RWPE2 (cell line): ENCODE measurements around the gene ZBTB34.

Source experiments
- ATAC-seq: fragments of 200-7000 bp; cut with Tn5 transposase; 3 replicates; pipeline ENCODE4 v1.9.1; 2021; ENCODE audit warnings: low read depth
- DNase-seq: peaks from one replicate; pipeline ENCODE4 v3.0.0-alpha.2; 2020; ENCODE audit warnings: low spot score
- H3K27ac ChIP-seq: fragments of 450-650 bp; 2 replicates; pipeline ENCODE4 v1.5.1; 2017; ENCODE audit warnings: mild to moderate bottlenecking; ENCODE audit not compliant: poor library complexity, severe bottlenecking
- H3K27me3 ChIP-seq: fragments of 250-450 bp; sonication (Bioruptor Pico); 2 replicates; pipeline ENCODE4 v1.5.1; 2021; ENCODE audit warnings: mild to moderate bottlenecking, moderate library complexity; ENCODE audit not compliant: insufficient read depth, poor library complexity, severe bottlenecking
- H3K36me3 ChIP-seq: fragments of 250-450 bp; sonication (Bioruptor Pico); 2 replicates; pipeline ENCODE4 v1.5.1; 2020; ENCODE audit warnings: low read depth, mild to moderate bottlenecking, moderate library complexity
- H3K4me1 ChIP-seq: fragments of 250-450 bp; sonication (Bioruptor Pico); 2 replicates; pipeline ENCODE4 v1.5.1; 2021; ENCODE audit warnings: mild to moderate bottlenecking, moderate library complexity; ENCODE audit not compliant: insufficient read depth, poor library complexity, severe bottlenecking
- H3K4me3 ChIP-seq: fragments of 250-450 bp; sonication (Bioruptor Pico); 2 replicates; pipeline ENCODE4 v1.5.1; 2021; ENCODE audit warnings: mild to moderate bottlenecking, moderate library complexity; ENCODE audit not compliant: severe bottlenecking
- H3K9me3 ChIP-seq: fragments of 250-450 bp; sonication (Bioruptor Pico); 2 replicates; pipeline ENCODE4 v1.5.1; 2021; ENCODE audit warnings: mild to moderate bottlenecking, moderate library complexity; ENCODE audit not compliant: severe bottlenecking
- TF ChIP-seq, protein P1 (sequence below): fragments of 450-650 bp; IDR thresholded peaks from one replicate; pipeline ENCODE4 v1.5.1; 2017; ENCODE audit warnings: mild to moderate bottlenecking, moderate library complexity; ENCODE audit not compliant: poor library complexity, severe bottlenecking

ZBTB34 gene

DNA sequence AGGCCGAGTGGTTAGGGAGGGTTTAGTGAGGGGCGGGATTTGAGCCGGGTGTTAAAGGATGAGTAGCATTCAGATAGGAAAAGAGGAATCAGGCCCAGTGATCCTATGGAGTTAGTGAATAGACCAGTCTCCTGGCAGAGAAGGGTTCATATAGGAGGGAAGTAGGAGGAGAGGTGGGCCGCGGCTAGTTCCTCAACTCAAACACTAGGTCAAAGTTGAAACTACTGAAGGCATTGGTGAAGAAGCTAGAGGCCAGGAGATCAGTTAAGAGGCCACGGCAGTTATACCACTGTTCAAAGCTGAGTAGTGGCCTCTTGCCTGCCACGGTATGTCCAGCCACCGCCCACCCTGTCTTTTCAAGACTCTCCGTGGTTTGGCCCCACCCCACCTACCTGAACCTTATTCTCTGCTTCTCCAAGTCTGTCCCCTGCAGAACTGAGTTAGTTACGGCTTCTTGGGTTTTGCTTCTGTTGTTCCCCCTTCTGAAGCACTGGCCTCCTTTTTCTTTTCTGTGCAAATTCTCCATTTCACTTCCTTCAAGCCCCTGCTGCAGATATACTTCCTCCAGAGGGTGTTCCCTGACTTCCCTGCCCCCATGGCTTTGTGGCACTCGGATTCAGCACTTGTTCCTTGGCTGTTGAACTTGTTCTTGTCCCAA, 1.8 kb downstream of the ZBTB34 start:
- H3K27ac ChIP-seq, result peak overlapping the region; percentile 50
- ATAC-seq (no peak), DNase-seq (no peak)
- TF ChIP-seq, protein P1, sequence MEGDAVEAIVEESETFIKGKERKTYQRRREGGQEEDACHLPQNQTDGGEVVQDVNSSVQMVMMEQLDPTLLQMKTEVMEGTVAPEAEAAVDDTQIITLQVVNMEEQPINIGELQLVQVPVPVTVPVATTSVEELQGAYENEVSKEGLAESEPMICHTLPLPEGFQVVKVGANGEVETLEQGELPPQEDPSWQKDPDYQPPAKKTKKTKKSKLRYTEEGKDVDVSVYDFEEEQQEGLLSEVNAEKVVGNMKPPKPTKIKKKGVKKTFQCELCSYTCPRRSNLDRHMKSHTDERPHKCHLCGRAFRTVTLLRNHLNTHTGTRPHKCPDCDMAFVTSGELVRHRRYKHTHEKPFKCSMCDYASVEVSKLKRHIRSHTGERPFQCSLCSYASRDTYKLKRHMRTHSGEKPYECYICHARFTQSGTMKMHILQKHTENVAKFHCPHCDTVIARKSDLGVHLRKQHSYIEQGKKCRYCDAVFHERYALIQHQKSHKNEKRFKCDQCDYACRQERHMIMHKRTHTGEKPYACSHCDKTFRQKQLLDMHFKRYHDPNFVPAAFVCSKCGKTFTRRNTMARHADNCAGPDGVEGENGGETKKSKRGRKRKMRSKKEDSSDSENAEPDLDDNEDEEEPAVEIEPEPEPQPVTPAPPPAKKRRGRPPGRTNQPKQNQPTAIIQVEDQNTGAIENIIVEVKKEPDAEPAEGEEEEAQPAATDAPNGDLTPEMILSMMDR, result no peak
- no peaks in the 10 kb centered on the region for H3K9me3 ChIP-seq
- no peaks in the 10 kb centered on the region for H3K27me3 ChIP-seq
- peaks cover 35% of the 10 kb centered on the region for H3K36me3 ChIP-seq
- H3K4me3 ChIP-seq, result peak overlapping the region; percentile 99
- H3K4me1 ChIP-seq, result peaks cover 3% of the 10 kb centered on the region

DNA sequence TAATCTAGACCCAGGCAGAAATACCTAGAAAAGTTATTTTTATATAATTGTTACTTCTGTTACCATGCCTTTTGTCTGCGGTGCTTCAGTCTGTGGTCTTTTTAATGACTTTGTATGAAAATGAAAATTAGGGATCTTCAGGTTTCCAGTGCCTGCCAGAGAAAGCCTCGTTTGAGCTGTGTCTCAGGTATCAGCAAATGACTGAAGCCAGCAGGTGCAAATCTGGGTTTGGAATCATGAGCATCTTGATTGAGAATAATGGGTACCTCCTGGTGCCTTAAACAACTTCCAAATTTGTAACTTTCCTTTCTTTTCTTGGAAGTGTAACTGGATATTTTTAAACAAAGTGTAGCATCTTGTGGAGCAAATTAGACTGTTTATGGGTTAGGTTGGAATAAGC, 4.3 kb downstream of the ZBTB34 start:
- H3K27me3 ChIP-seq, result no peaks in the 10 kb centered on the region
- peaks cover 44% of the 10 kb centered on the region for H3K36me3 ChIP-seq
- H3K4me1 ChIP-seq, result peaks cover 3% of the 10 kb centered on the region
- ATAC-seq (no peak), DNase-seq (no peak)
- no peak overlapping the region for H3K27ac ChIP-seq
- H3K9me3 ChIP-seq, result no peaks in the 10 kb centered on the region
- TF ChIP-seq, protein P1, result no peak
- H3K4me3 ChIP-seq, result no peak overlapping the region

DNA sequence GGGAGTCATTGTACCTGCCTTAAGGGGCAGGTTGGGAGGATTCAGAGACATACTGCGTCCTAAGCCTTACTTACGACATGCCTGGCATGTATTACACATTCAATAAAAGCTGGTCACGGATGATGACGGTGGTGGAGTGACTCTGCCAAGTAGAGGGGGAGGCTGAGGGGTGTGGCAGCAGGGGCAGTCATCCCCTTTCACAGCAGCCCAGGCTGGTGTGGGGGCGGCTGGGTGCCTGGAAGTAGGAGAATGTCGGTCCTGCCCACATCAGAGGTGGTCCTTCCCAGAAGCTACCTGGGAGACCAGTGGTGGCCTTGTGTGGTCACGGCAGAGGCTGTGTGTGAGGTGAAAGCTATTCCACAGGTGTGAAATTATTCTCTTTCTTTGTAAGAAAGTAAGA, 8.9 kb downstream of the ZBTB34 start:
- TF ChIP-seq, protein P1, result no peak
- H3K36me3 ChIP-seq, result peaks cover 35% of the 10 kb centered on the region
- H3K9me3 ChIP-seq, result no peaks in the 10 kb centered on the region
- H3K27me3 ChIP-seq, result no peaks in the 10 kb centered on the region
- H3K4me1 ChIP-seq, result no peaks in the 10 kb centered on the region
- DNase-seq (no peak), ATAC-seq (peak; percentile 40; the same call in 2 of the 3 replicates)
- no peak overlapping the region for H3K27ac ChIP-seq
- no peak overlapping the region for H3K4me3 ChIP-seq

DNA sequence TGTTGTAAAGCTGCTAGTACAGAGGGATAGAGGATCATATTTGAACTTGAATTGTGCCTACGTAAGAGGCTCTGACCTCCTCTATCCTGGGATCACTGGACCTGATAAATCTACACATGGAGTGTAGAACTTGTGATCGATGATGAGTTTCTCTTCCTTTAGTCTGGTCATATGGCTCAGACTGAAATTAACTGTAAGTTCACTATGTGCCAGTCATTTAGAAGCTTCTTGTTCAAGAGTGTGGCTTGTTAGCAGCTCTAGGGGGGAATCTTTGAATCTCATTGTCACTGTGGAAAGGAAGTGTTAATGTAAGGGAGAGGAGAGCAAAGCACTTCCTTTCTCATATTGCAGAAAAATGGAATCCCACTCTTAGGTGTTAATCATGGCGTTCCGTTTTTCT, 12.1 kb downstream of the ZBTB34 start:
- DNase-seq, result no peak
- no peak for ATAC-seq
- no peaks in the 10 kb centered on the region for H3K27me3 ChIP-seq
- no peak overlapping the region for H3K27ac ChIP-seq
- peaks cover 3% of the 10 kb centered on the region for H3K4me1 ChIP-seq
- TF ChIP-seq, protein P1, result no peak
- no peaks in the 10 kb centered on the region for H3K9me3 ChIP-seq
- H3K4me3 ChIP-seq, result no peak overlapping the region
- peaks cover 32% of the 10 kb centered on the region for H3K36me3 ChIP-seq

DNA sequence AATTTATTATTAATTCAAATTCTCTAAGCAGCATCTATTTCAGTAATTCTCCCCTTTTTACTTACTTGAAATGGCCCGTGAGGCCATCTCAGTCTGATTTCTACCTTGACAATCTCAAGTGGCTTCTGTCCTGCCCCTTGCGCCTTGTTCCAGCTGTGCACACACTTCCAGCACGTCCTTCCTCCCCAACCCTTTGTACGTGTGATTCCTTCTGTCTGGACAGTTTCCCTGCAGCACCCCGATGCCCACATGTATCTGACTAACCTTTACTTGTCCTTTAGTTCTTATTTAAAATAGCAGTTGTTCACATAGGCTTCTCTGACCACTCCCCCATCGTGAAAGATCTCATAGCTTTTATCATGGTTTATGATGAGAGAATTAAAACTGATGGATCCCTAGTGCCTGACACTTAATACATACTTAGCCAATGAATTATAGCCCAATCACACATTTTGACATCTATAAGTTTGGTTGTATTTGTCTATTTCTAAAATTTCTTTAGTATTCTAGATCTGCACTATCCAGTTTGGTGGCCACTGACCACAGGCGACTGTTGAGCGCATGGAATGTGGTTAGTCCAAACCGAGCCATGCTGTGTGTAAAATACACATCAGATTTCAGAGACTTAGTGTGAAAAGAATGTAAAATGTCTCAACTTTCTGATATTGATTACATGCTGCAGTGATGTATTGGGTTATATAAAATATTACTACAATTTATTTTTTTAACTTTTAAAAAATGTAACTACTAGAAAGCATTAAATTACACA, 14.3 kb downstream of the ZBTB34 start:
- ATAC-seq (no peak; the same call in 2 of the 3 replicates), DNase-seq (no peak)
- Histone ChIP-seq H3K27ac (no peak overlapping the region), H3K4me3 (no peak overlapping the region), H3K9me3 (no peaks in the 10 kb centered on the region), H3K4me1 (peaks cover 3% of the 10 kb centered on the region), H3K36me3 (peaks cover 35% of the 10 kb centered on the region), H3K27me3 (no peaks in the 10 kb centered on the region)
- TF ChIP-seq, protein P1, result no peak
